PC-3 (cell line): ENCODE measurements around the gene CYB561D1. TPM values are rescaled to one million over a fixed set of nuclear protein-coding genes. Genes with fewer than 3 reads are reported as not detected.

ENCODE experiments used
- ATAC-seq: fragments of 200-7000 bp; cut with Tn5 transposase; 2 replicates; pipeline ENCODE4 v1.9.1; 2020; ENCODE audit warnings: mild to moderate bottlenecking, moderate library complexity
- BruUV-seq: library from RNA; stranded (reverse); fragments of 400-500 nt; replicated peaks from 2 replicates; lab custom pipeline; 2021; lab: Mats Ljungman, UMichigan
- CTCF ChIA-PET: fragments of 300-600 bp; sonication (Branson Sonifier 250); formaldehyde crosslinking; loops from one replicate; lab custom pipeline; 2022; ENCODE audit warnings: antibody characterized with exemption; lab: Charles Lee
- POLR2A ChIA-PET: fragments of 300-600 bp; sonication (Branson Sonifier 250); formaldehyde crosslinking; loops from one replicate; lab custom pipeline; 2022; ENCODE audit warnings: antibody characterized with exemption; ENCODE audit not compliant: unreplicated experiment; lab: Charles Lee
- DNase-seq: peaks from one replicate; pipeline ENCODE4 v3.0.0-alpha.2; 2015
- H2AFZ ChIP-seq: fragments of 300-600 bp; sonication (generic); 2 replicates; pipeline ENCODE4 v1.6.0; 2016; ENCODE audit warnings: antibody characterized with exemption, low read length
- H3F3A ChIP-seq: fragments of 300-600 bp; sonication (generic); one replicate; pipeline ENCODE4 v1.6.0; 2017; ENCODE audit warnings: antibody characterized with exemption, low read length, control low read depth, mild to moderate bottlenecking; ENCODE audit not compliant: unreplicated experiment
- H3K27ac ChIP-seq: fragments of 300-600 bp; sonication (generic); 2 replicates; pipeline ENCODE4 v1.5.1; 2016; ENCODE audit warnings: mild to moderate bottlenecking, low read length
- H3K27me3 ChIP-seq: fragments of 300-600 bp; sonication (generic); 2 replicates; pipeline ENCODE4 v1.6.1; 2016; ENCODE audit warnings: low read length, mixed read lengths
- H3K36me3 ChIP-seq: fragments of 300-600 bp; sonication (generic); 2 replicates; pipeline ENCODE4 v1.6.1; 2016; ENCODE audit warnings: low read depth, mixed run types, low read length, mixed read lengths
- H3K4me1 ChIP-seq: fragments of 300-600 bp; sonication (generic); 2 replicates; pipeline ENCODE4 v1.5.1; 2016; ENCODE audit warnings: low read length; ENCODE audit not compliant: insufficient read depth
- H3K4me2 ChIP-seq: fragments of 300-600 bp; sonication (generic); 2 replicates; pipeline ENCODE4 v1.6.0; 2016; ENCODE audit warnings: low read length
- H3K4me3 ChIP-seq: fragments of 300-600 bp; sonication (generic); 2 replicates; pipeline ENCODE4 v1.5.1; 2016; ENCODE audit warnings: mild to moderate bottlenecking, low read length, mixed read lengths
- H3K79me2 ChIP-seq: fragments of 300-600 bp; sonication (generic); 2 replicates; pipeline ENCODE4 v1.6.1; 2017; ENCODE audit warnings: low read length, mixed read lengths
- H3K9ac ChIP-seq: fragments of 300-600 bp; sonication (generic); 2 replicates; pipeline ENCODE4 v1.6.0; 2016; ENCODE audit warnings: mild to moderate bottlenecking, low read length
- H3K9me2 ChIP-seq: fragments of 300-600 bp; sonication (generic); replicated peaks from 2 replicates; pipeline ENCODE4 v1.6.1; 2016; ENCODE audit warnings: mixed run types, low read length, mixed read lengths
- H3K9me3 ChIP-seq: fragments of 300-600 bp; sonication (generic); 2 replicates; pipeline ENCODE4 v1.6.1; 2016; ENCODE audit warnings: low read length, mixed read lengths
- H4K20me1 ChIP-seq: fragments of 300-600 bp; sonication (generic); 2 replicates; pipeline ENCODE4 v1.6.1; 2016; ENCODE audit warnings: low read length, mixed read lengths
- EZH2 ChIP-seq: fragments of 300-600 bp; sonication (generic); IDR thresholded peaks from one replicate; pipeline ENCODE4 v1.6.1; 2017; ENCODE audit warnings: antibody characterized with exemption, mild to moderate bottlenecking, low read length; ENCODE audit not compliant: unreplicated experiment
- EZH2phosphoT487 ChIP-seq: fragments of 300-600 bp; sonication (generic); IDR thresholded peaks from 2 replicates; pipeline ENCODE4 v1.6.1; 2018; ENCODE audit warnings: mild to moderate bottlenecking, antibody characterized with exemption, low read length, borderline replicate concordance
- intact Hi-C: fragments of 100-400 bp; cut with micrococcal nuclease; formaldehyde crosslinking; loops from 2 replicates; pipeline ENCODE4 v1.9.0; 2023
- total RNA-seq: library from RNA; depleted of rRNA; stranded (reverse); fragments of >200 nt; gene quantifications from 2 replicates; pipeline ENCODE4 v1.2.3, GENCODE V29; 2014
- TF ChIP-seq, protein P1 (sequence below): fragments of 300-600 bp; sonication (generic); conservative IDR thresholded peaks from 2 replicates; pipeline ENCODE4 v1.5.1; 2017; ENCODE audit warnings: antibody characterized with exemption, low read depth, mild to moderate bottlenecking, low read length

CYB561D1 gene
- total RNA-seq, 1 experiment from 2014 or later: 2.7 TPM

DNA sequence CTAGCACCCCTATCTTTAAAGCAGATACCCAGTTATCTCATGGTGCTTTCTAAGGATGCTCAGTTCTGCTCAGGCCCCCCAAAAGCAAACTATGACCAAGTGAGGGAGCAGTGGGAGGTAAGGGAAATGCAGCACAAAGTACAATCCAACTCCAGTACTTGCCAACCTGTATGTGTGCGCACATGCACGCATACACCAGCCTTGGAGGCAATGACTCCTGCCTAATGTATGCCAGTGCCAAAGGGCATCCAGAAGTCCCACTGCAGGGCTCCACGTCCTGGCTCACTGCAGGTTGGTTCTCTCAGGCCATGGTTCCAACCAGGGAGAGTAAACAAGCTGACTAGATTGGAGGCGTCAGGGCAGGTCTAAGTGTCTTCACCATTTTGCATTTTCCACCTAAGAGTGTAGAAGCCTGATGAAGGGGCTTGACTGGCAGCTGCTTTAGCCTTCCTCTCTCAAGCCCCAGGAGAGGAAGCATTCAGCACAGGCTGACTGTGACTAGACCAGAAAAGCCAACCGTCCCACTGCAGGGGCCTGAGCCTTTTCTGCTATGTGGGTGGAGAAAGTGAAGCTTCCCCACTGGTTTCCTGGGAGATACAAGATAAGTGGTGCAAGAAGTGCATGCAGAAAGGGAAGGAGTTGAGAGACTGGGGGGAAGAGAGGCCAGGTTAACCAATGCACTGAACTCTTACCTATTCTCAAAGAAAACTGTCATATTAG lies 7.9 kb downstream of the CYB561D1 start:
- ChIA-PET POLR2A (no interaction called here), CTCF (no interaction called here)
- no peaks in the 10 kb centered on the region; the same call in 1 of the 2 replicates for H3K36me3 ChIP-seq
- H3K27me3 ChIP-seq: no peaks in the 10 kb centered on the region
- H3K79me2 ChIP-seq: 0 out of 2 replicates have a peak, but pooled peaks cover 3% of the 10 kb centered on the region
- ATAC-seq: no peak
- H3K4me3 ChIP-seq: no peak overlapping the region
- H3K9me3 ChIP-seq: no peaks in the 10 kb centered on the region
- no peaks in the 10 kb centered on the region for H3F3A ChIP-seq
- H3K9ac ChIP-seq: no peak overlapping the region
- no TSS peak for BruUV-seq
- no peak overlapping the region for H2AFZ ChIP-seq
- H3K9me2 ChIP-seq: no peaks in the 10 kb centered on the region
- intact Hi-C loops: no loop called here
- H3K4me1 ChIP-seq: peaks cover 12% of the 10 kb centered on the region; the same call in 1 of the 2 replicates
- no peak for DNase-seq
- TF ChIP-seq, protein P1, sequence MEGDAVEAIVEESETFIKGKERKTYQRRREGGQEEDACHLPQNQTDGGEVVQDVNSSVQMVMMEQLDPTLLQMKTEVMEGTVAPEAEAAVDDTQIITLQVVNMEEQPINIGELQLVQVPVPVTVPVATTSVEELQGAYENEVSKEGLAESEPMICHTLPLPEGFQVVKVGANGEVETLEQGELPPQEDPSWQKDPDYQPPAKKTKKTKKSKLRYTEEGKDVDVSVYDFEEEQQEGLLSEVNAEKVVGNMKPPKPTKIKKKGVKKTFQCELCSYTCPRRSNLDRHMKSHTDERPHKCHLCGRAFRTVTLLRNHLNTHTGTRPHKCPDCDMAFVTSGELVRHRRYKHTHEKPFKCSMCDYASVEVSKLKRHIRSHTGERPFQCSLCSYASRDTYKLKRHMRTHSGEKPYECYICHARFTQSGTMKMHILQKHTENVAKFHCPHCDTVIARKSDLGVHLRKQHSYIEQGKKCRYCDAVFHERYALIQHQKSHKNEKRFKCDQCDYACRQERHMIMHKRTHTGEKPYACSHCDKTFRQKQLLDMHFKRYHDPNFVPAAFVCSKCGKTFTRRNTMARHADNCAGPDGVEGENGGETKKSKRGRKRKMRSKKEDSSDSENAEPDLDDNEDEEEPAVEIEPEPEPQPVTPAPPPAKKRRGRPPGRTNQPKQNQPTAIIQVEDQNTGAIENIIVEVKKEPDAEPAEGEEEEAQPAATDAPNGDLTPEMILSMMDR: no peak
- no peak for TF ChIP-seq EZH2phosphoT487
- no peak for TF ChIP-seq EZH2
- no peaks in the 10 kb centered on the region for H4K20me1 ChIP-seq
- H3K27ac ChIP-seq: no peak overlapping the region
- no peak overlapping the region for H3K4me2 ChIP-seq

DNA sequence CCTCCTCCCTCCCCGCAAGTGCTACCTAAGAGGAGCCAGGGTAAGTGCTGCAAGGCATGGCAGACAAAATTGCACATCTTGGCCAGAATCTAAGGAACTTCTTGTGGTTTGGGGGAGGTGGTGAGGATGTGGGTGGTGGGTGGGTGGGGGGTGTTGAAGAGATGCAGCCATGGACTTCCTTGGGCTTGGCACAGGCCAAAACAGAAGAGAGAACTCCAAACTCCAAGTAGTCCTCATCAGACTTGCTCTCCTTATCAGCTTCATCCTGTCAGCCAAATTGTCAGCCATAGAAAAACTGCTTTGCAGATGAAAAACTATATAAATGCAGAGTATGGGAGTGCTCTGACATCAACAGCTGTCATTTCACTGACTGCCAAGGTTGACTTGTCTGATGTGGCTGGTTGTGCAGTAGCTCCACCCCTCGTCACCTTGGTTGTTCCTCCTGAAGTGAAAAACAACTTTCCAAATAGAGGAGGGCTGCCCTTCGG lies 8.5 kb downstream of the CYB561D1 start:
- Histone ChIP-seq H3K27me3 (no peaks in the 10 kb centered on the region), H4K20me1 (no peaks in the 10 kb centered on the region), H3K79me2 (0 out of 2 replicates have a peak, but pooled peaks cover 3% of the 10 kb centered on the region), H3K36me3 (no peaks in the 10 kb centered on the region; the same call in 1 of the 2 replicates), H3K4me1 (peaks cover 12% of the 10 kb centered on the region; the same call in 1 of the 2 replicates), H3K9me3 (no peaks in the 10 kb centered on the region), H3K9me2 (no peaks in the 10 kb centered on the region), H3K4me3 (no peak overlapping the region), H3F3A (no peaks in the 10 kb centered on the region), H3K27ac (no peak overlapping the region), H3K9ac (no peak overlapping the region), H2AFZ (no peak overlapping the region), H3K4me2 (no peak overlapping the region)
- intact Hi-C loops: no loop called here
- TF ChIP-seq, protein P1: no peak
- no peak for TF ChIP-seq EZH2
- TF ChIP-seq EZH2phosphoT487: no peak
- ChIA-PET POLR2A (no interaction called here), CTCF (no interaction called here)
- no TSS peak for BruUV-seq
- DNase-seq: no peak
- no peak for ATAC-seq

DNA sequence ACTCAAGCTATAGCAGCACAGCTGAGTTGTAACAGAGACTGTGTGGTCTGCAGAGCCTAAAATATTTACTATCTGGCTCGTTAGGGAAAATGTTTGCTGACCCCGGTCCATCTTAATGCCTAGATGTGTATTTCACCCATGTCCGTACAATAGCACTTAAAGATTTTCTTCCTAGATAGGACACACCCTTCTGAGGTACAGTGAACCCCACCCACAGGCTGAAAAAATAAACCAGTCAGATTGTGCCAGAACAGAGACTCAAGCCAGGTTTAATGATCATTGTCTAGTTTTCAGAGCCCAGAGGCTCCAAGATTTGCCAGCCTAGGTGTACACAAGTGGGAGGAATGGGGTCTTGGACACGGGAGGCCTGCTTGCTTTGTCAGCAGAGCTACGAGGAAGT lies 10.0 kb downstream of the CYB561D1 start:
- Histone ChIP-seq H3K79me2 (no peaks in the 10 kb centered on the region), H3F3A (no peaks in the 10 kb centered on the region), H4K20me1 (no peaks in the 10 kb centered on the region), H3K4me3 (no peak overlapping the region), H3K27me3 (no peaks in the 10 kb centered on the region), H3K9ac (no peak overlapping the region), H2AFZ (no peak overlapping the region), H3K9me3 (no peaks in the 10 kb centered on the region), H3K4me2 (no peak overlapping the region), H3K36me3 (no peaks in the 10 kb centered on the region; the same call in 1 of the 2 replicates), H3K9me2 (no peaks in the 10 kb centered on the region), H3K27ac (no peak overlapping the region), H3K4me1 (peaks cover 10% of the 10 kb centered on the region; the same call in 1 of the 2 replicates)
- no peak for ATAC-seq
- DNase-seq: no peak
- TF ChIP-seq, protein P1: no peak
- no peak for TF ChIP-seq EZH2phosphoT487
- TF ChIP-seq EZH2: no peak
- CTCF ChIA-PET: interaction anchor here (0.6 to 1.1 kb wide), 2 partner anchors 16 to 28 kb away, joined by 3 read pairs; no protein-coding TSS in a partner anchor
- intact Hi-C loops: no loop called here
- no TSS peak for BruUV-seq
- POLR2A ChIA-PET: no interaction called here
